ENCODE measurements around the gene GPR176.
A peak's percentile ranks its signal among the peaks of the same experiment; 100 is the strongest.

Gene GPR176

DNA sequence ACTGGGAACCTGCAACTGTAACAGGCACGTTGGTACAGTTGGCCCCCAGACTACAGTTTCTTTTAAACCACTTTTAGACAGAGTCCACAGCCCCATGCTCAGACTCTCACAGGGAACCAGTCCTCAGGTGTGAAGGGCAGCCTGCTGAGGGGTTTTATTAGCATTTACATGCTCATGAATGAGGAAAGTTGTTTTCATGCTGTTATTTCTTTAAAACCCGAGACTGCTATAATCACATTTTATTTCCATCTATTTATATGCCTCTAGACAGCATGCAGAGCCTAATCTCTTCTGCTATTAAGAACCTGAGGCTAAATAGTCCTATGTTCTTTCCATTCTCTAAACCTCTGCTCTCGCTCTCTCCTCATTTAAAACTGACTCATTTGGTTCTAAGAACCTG, 111.2 kb downstream of the GPR176 start:
- H2BK12ac ChIP-seq (ENCODE audit: low read length): no peak overlapping the region
- H3K79me1 ChIP-seq (ENCODE audit: low read length): no peaks in the 10 kb centered on the region
- H2AFZ ChIP-seq (ENCODE audit: insufficient read depth, low read length, poor library complexity): no peak overlapping the region
- no peak overlapping the region for H3K4me3 ChIP-seq (ENCODE audit: low read depth, low read length)
- DNase-seq: no peak
- no peak overlapping the region for H2BK5ac ChIP-seq (ENCODE audit: low read depth, low read length, poor library complexity)
- no CpG with 5 or more reads among the region's 3 CpGs for WGBS (ENCODE audit: extremely low coverage, insufficient coverage, insufficient read length)
- H3K4me2 ChIP-seq (ENCODE audit: low read length): no peak overlapping the region
- no peaks in the 10 kb centered on the region for H3K27me3 ChIP-seq (ENCODE audit: insufficient read depth, low read length)
- H3K4ac ChIP-seq (ENCODE audit: low read depth, low read length): no peak overlapping the region
- H3K14ac ChIP-seq (ENCODE audit: low read length): no peak overlapping the region
- no peaks in the 10 kb centered on the region for H3K36me3 ChIP-seq (ENCODE audit: control insufficient read depth in 1 of 2, insufficient read depth in 2 of 2, low read length in 2 of 2)
- H3K9ac ChIP-seq (ENCODE audit: low read length): no peak overlapping the region
- H2BK120ac ChIP-seq (ENCODE audit: insufficient read depth, low read length, poor library complexity): no peak overlapping the region
- no peak overlapping the region for H3K18ac ChIP-seq (ENCODE audit: low read length)
- no peaks in the 10 kb centered on the region for H3K79me2 ChIP-seq (ENCODE audit: control insufficient read depth, insufficient read depth, low read length, poor library complexity)
- H4K8ac ChIP-seq (ENCODE audit: low read depth, low read length): no peak overlapping the region
- no peak overlapping the region for H3K23ac ChIP-seq (ENCODE audit: low read length)
- no peak overlapping the region for H4K91ac ChIP-seq (ENCODE audit: low read depth, low read length)
- no peaks in the 10 kb centered on the region for H3K9me3 ChIP-seq (ENCODE audit: insufficient read depth, low read depth, low read length)
- H3K4me1 ChIP-seq (ENCODE audit: control insufficient read depth in 1 of 2, insufficient read depth in 2 of 2, low read length in 2 of 2): peaks cover 0 to 3% of the 10 kb centered on the region in 2 experiments
- H3K27ac ChIP-seq (ENCODE audit: low read depth, low read length): no peak overlapping the region
- no peak overlapping the region for H4K12ac ChIP-seq (ENCODE audit: low read depth, low read length)
- H2AK5ac ChIP-seq (ENCODE audit: low read length): no peak overlapping the region

DNA sequence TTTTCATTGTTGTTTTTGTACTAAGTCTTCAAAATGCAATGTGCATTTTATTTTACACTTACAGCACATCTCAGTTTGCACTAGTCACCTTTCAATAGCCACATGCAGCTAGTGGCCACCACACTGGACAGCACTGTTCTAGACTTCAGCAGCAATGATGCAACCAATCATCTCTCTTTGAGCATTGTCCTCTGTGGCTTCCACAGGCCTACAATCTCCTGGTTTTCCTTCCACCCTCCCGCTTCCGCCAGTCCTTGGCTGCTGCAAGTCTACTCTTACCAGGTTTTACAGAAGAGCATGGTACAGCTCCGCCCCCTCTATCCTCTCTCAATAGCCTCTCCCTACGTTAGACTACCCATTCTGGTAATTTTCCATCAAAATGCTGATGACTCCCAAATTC, 112.3 kb downstream of the GPR176 start:
- Histone ChIP-seq H3K27ac (ENCODE audit: low read depth, low read length) (no peak overlapping the region), H4K8ac (ENCODE audit: low read depth, low read length) (no peak overlapping the region), H3K36me3 (ENCODE audit: control insufficient read depth in 1 of 2, insufficient read depth in 2 of 2, low read length in 2 of 2) (no peaks in the 10 kb centered on the region), H3K9ac (ENCODE audit: low read length) (no peak overlapping the region), H3K4me2 (ENCODE audit: low read length) (no peak overlapping the region), H2BK12ac (ENCODE audit: low read length) (no peak overlapping the region), H2AK5ac (ENCODE audit: low read length) (no peak overlapping the region), H2BK5ac (ENCODE audit: low read depth, low read length, poor library complexity) (no peak overlapping the region), H3K79me1 (ENCODE audit: low read length) (no peaks in the 10 kb centered on the region), H3K79me2 (ENCODE audit: control insufficient read depth, insufficient read depth, low read length, poor library complexity) (no peaks in the 10 kb centered on the region), H4K12ac (ENCODE audit: low read depth, low read length) (no peak overlapping the region), H2BK120ac (ENCODE audit: insufficient read depth, low read length, poor library complexity) (no peak overlapping the region), H3K18ac (ENCODE audit: low read length) (no peak overlapping the region), H2AFZ (ENCODE audit: insufficient read depth, low read length, poor library complexity) (no peak overlapping the region), H3K4me3 (ENCODE audit: low read depth, low read length) (no peak overlapping the region), H4K91ac (ENCODE audit: low read depth, low read length) (no peak overlapping the region), H3K4me1 (ENCODE audit: control insufficient read depth in 1 of 2, insufficient read depth in 2 of 2, low read length in 2 of 2) (peaks cover 0 to 2% of the 10 kb centered on the region in 2 experiments), H3K27me3 (ENCODE audit: insufficient read depth, low read length) (no peaks in the 10 kb centered on the region), H3K9me3 (ENCODE audit: insufficient read depth, low read depth, low read length) (no peaks in the 10 kb centered on the region), H3K4ac (ENCODE audit: low read depth, low read length) (no peak overlapping the region), H3K14ac (ENCODE audit: low read length) (no peak overlapping the region), H3K23ac (ENCODE audit: low read length) (no peak overlapping the region)
- no peak for DNase-seq
- WGBS (ENCODE audit: extremely low coverage, insufficient coverage, insufficient read length): no CpG with 5 or more reads among the region's 4 CpGs

DNA sequence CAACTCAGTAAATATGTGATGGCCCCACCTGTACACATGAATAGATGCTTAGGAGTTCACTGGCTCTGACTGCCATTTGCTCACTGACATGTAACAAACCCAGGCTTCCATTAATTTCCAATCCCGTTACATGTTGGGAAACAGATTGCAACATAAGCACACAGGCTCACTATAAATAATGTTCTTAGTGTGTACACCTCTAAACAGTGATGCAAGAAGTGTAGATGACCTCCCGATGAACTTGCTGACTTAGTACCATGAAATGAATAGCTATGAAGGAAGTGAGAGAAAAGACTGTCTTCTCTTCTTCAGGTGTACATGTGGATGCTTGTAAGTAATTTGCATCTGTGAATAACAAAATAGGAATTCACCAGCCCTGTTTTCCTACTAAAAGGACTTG, 116.0 kb downstream of the GPR176 start:
- H2BK12ac ChIP-seq (ENCODE audit: low read length): no peak overlapping the region
- no peak overlapping the region for H3K23ac ChIP-seq (ENCODE audit: low read length)
- H3K4me1 ChIP-seq (ENCODE audit: control insufficient read depth in 1 of 2, insufficient read depth in 2 of 2, low read length in 2 of 2): no peaks in the 10 kb centered on the region
- H3K36me3 ChIP-seq (ENCODE audit: control insufficient read depth in 1 of 2, insufficient read depth in 2 of 2, low read length in 2 of 2): no peaks in the 10 kb centered on the region
- H3K27me3 ChIP-seq (ENCODE audit: insufficient read depth, low read length): no peaks in the 10 kb centered on the region
- H4K91ac ChIP-seq (ENCODE audit: low read depth, low read length): no peak overlapping the region
- WGBS (ENCODE audit: extremely low coverage, insufficient coverage, insufficient read length): no CpG with 5 or more reads among the region's 2 CpGs
- no peaks in the 10 kb centered on the region for H3K79me1 ChIP-seq (ENCODE audit: low read length)
- H2BK5ac ChIP-seq (ENCODE audit: low read depth, low read length, poor library complexity): no peak overlapping the region
- H3K18ac ChIP-seq (ENCODE audit: low read length): no peak overlapping the region
- H3K9ac ChIP-seq (ENCODE audit: low read length): no peak overlapping the region
- no peak overlapping the region for H3K4ac ChIP-seq (ENCODE audit: low read depth, low read length)
- peak; percentile 21 to 46 for DNase-seq
- H3K4me2 ChIP-seq (ENCODE audit: low read length): no peak overlapping the region
- no peaks in the 10 kb centered on the region for H3K79me2 ChIP-seq (ENCODE audit: control insufficient read depth, insufficient read depth, low read length, poor library complexity)
- no peak overlapping the region for H3K27ac ChIP-seq (ENCODE audit: low read depth, low read length)
- no peak overlapping the region for H2AFZ ChIP-seq (ENCODE audit: insufficient read depth, low read length, poor library complexity)
- no peak overlapping the region for H2BK120ac ChIP-seq (ENCODE audit: insufficient read depth, low read length, poor library complexity)
- H3K4me3 ChIP-seq (ENCODE audit: low read depth, low read length): no peak overlapping the region
- H4K12ac ChIP-seq (ENCODE audit: low read depth, low read length): no peak overlapping the region
- H3K14ac ChIP-seq (ENCODE audit: low read length): no peak overlapping the region
- no peak overlapping the region for H2AK5ac ChIP-seq (ENCODE audit: low read length)
- peaks cover 3% of the 10 kb centered on the region for H3K9me3 ChIP-seq (ENCODE audit: insufficient read depth, low read depth, low read length)
- no peak overlapping the region for H4K8ac ChIP-seq (ENCODE audit: low read depth, low read length)

DNA sequence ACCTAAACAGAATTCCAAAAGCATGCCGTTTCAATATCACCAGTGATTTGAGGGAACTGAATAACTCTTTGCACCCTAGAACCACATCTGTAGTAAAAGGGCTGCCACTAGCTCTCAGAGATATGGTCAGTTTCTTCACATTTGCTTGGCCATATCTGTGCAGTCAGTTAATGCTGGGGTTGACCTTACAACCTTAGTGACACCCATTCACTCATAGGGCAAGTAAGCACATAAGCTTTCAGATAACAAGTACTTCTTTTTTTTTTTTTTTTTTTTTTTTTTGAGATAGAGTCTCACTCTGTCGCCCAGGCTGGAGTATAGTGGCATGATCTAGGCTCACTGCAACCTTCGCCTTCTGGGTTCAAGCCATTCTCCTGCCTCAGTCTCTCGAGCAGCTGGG, 117.0 kb downstream of the GPR176 start:
- Histone ChIP-seq H4K8ac (ENCODE audit: low read depth, low read length) (no peak overlapping the region), H3K9ac (ENCODE audit: low read length) (no peak overlapping the region), H2BK12ac (ENCODE audit: low read length) (no peak overlapping the region), H2AK5ac (ENCODE audit: low read length) (no peak overlapping the region), H3K36me3 (ENCODE audit: control insufficient read depth in 1 of 2, insufficient read depth in 2 of 2, low read length in 2 of 2) (no peaks in the 10 kb centered on the region), H3K4ac (ENCODE audit: low read depth, low read length) (no peak overlapping the region), H3K18ac (ENCODE audit: low read length) (no peak overlapping the region), H4K12ac (ENCODE audit: low read depth, low read length) (no peak overlapping the region), H3K27ac (ENCODE audit: low read depth, low read length) (no peak overlapping the region), H3K79me1 (ENCODE audit: low read length) (no peaks in the 10 kb centered on the region), H4K91ac (ENCODE audit: low read depth, low read length) (no peak overlapping the region), H2BK120ac (ENCODE audit: insufficient read depth, low read length, poor library complexity) (no peak overlapping the region), H3K14ac (ENCODE audit: low read length) (no peak overlapping the region), H2BK5ac (ENCODE audit: low read depth, low read length, poor library complexity) (no peak overlapping the region), H3K9me3 (ENCODE audit: insufficient read depth, low read depth, low read length) (peaks cover 3% of the 10 kb centered on the region), H3K4me1 (ENCODE audit: control insufficient read depth in 1 of 2, insufficient read depth in 2 of 2, low read length in 2 of 2) (no peaks in the 10 kb centered on the region), H3K4me3 (ENCODE audit: low read depth, low read length) (no peak overlapping the region), H3K79me2 (ENCODE audit: control insufficient read depth, insufficient read depth, low read length, poor library complexity) (no peaks in the 10 kb centered on the region), H3K27me3 (ENCODE audit: insufficient read depth, low read length) (no peaks in the 10 kb centered on the region), H3K23ac (ENCODE audit: low read length) (no peak overlapping the region), H2AFZ (ENCODE audit: insufficient read depth, low read length, poor library complexity) (no peak overlapping the region), H3K4me2 (ENCODE audit: low read length) (no peak overlapping the region)
- no peak for DNase-seq
- no CpG with 5 or more reads among the region's 4 CpGs for WGBS (ENCODE audit: extremely low coverage, insufficient coverage, insufficient read length)
